Measurements from ENCODE around the gene PCDHGA2. TPM values are rescaled to one million over a fixed set of nuclear protein-coding genes. Genes with fewer than 3 reads are reported as not detected.

The PCDHGA2 gene
- total RNA-seq, 1 donor from 2014 or later, result 6.1 TPM

GRCh38 chr5:141388661-141389060, 50.1 kb downstream of the PCDHGA2 start:
- Histone ChIP-seq H3K9me3 (peaks cover 69% of the 10 kb centered on the region), H3K27me3 (no peaks in the 10 kb centered on the region), H3K4me3 (no peak overlapping the region), H3K4me1 (no peaks in the 10 kb centered on the region), H3K27ac (no peak overlapping the region), H3K36me3 (peaks cover 0 to 9% of the 10 kb centered on the region in 2 donors)
- DNase-seq (ENCODE audit: extremely low spot score in 2 of 2), result no peak
- no peak for TF ChIP-seq POLR2A (IDR thresholded peaks at IDR 0.05)
- TF ChIP-seq, protein P1, sequence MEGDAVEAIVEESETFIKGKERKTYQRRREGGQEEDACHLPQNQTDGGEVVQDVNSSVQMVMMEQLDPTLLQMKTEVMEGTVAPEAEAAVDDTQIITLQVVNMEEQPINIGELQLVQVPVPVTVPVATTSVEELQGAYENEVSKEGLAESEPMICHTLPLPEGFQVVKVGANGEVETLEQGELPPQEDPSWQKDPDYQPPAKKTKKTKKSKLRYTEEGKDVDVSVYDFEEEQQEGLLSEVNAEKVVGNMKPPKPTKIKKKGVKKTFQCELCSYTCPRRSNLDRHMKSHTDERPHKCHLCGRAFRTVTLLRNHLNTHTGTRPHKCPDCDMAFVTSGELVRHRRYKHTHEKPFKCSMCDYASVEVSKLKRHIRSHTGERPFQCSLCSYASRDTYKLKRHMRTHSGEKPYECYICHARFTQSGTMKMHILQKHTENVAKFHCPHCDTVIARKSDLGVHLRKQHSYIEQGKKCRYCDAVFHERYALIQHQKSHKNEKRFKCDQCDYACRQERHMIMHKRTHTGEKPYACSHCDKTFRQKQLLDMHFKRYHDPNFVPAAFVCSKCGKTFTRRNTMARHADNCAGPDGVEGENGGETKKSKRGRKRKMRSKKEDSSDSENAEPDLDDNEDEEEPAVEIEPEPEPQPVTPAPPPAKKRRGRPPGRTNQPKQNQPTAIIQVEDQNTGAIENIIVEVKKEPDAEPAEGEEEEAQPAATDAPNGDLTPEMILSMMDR (IDR thresholded peaks at IDR 0.05), result no peak
- no peak for TF ChIP-seq POLR2AphosphoS5 (IDR thresholded peaks at IDR 0.05; ENCODE audit: insufficient read depth in 1 of 2, low read depth in 1 of 2)
- intact Hi-C loops (cut with DNase I), result no loop called here

DNA sequence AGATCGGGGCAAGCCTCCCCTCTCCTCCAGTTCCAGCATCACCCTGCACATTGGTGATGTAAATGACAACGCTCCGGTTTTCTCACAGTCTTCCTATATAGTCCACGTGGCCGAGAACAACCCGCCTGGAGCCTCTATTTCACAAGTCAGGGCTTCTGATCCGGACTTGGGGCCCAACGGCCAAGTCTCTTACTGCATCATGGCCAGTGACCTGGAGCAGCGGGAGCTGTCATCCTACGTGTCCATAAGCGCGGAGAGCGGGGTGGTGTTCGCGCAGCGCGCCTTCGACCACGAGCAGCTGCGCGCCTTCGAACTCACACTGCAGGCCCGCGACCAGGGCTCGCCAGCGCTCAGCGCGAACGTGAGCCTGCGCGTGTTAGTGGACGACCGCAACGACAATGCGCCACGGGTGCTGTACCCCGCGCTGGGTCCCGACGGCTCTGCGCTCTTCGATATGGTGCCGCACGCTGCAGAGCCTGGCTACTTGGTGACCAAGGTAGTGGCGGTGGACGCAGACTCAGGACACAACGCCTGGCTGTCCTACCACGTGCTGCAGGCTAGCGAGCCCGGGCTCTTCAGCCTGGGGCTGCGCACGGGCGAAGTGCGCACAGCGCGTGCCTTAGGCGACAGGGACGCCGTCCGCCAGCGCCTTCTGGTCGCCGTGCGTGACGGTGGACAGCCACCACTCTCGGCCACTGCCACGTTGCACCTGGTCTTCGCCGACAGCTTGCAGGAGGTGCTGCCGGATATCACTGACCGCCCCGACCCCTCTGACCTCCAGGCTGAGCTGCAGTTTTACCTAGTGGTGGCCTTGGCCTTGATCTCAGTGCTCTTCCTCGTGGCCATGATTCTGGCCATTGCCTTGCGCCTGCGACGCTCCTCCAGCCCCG, 50.8 kb downstream of the PCDHGA2 start:
- Histone ChIP-seq H3K36me3 (peaks cover 0 to 9% of the 10 kb centered on the region in 2 donors), H3K9me3 (peaks cover 71% of the 10 kb centered on the region), H3K4me3 (no peak overlapping the region), H3K4me1 (no peaks in the 10 kb centered on the region), H3K27me3 (no peaks in the 10 kb centered on the region), H3K27ac (no peak overlapping the region)
- TF ChIP-seq POLR2AphosphoS5 (IDR thresholded peaks at IDR 0.05; ENCODE audit: insufficient read depth in 1 of 2, low read depth in 1 of 2) (no peak), POLR2A (IDR thresholded peaks at IDR 0.05) (no peak)
- TF ChIP-seq, protein P1 (IDR thresholded peaks at IDR 0.05), result no peak
- intact Hi-C loops (cut with DNase I), result no loop called here
- no peak for DNase-seq (ENCODE audit: extremely low spot score in 2 of 2)

GRCh38 chr5:141392429-141393198, 54.1 kb downstream of the PCDHGA2 start, which contains the start of gene PCDHGA8:
TSS of gene PCDHGA8 (plus strand) at chr5:141392633. CDS start at chr5:141392814, 181 bp downstream.
- Histone ChIP-seq H3K4me3 (no peak within 1 kb of the TSS), H3K27ac (no peak within 1 kb of the TSS), H3K36me3 (peaks cover 0 to 9% of the 10 kb centered on the region in 2 donors), H3K9me3 (peaks cover 74% of the 10 kb centered on the region), H3K4me1 (no peaks in the 10 kb centered on the region), H3K27me3 (no peaks in the 10 kb centered on the region)
- intact Hi-C loops (cut with DNase I), result no loop called here
- no peak for DNase-seq (ENCODE audit: extremely low spot score in 2 of 2)
- TF ChIP-seq POLR2A (IDR thresholded peaks at IDR 0.05) (no peak), POLR2AphosphoS5 (IDR thresholded peaks at IDR 0.05; ENCODE audit: insufficient read depth in 1 of 2, low read depth in 1 of 2) (no peak)
- TF ChIP-seq, protein P1 (IDR thresholded peaks at IDR 0.05), result no peak

Other genes with a start within 250 kb of the PCDHGA2 start
- 3.4 TPM for gene PCDHB2, start 244.1 kb upstream of the PCDHGA2 start, total RNA-seq
- 2.0 TPM for gene PCDHB3, start 238.3 kb upstream of the PCDHGA2 start, total RNA-seq
- 8.3 TPM for gene PCDHB4, start 216.9 kb upstream of the PCDHGA2 start, total RNA-seq
- gene PCDHB5, start 203.6 kb upstream of the PCDHGA2 start, total RNA-seq, result 2.9 TPM
- gene PCDHB6, start 188.7 kb upstream of the PCDHGA2 start, total RNA-seq, result not detected
- 0.98 TPM for gene PCDHB7, start 166.1 kb upstream of the PCDHGA2 start, total RNA-seq
- gene PCDHB8, start 161.0 kb upstream of the PCDHGA2 start, total RNA-seq, result 0.25 TPM
- gene PCDHB16, start 156.4 kb upstream of the PCDHGA2 start, total RNA-seq, result 12.3 TPM
- 3.7 TPM for gene PCDHB9, start 151.6 kb upstream of the PCDHGA2 start, total RNA-seq
- 3.2 TPM for gene PCDHB10, start 146.4 kb upstream of the PCDHGA2 start, total RNA-seq
- 2.2 TPM for gene PCDHB11, start 139.1 kb upstream of the PCDHGA2 start, total RNA-seq
- 2.5 TPM for gene PCDHB12, start 130.0 kb upstream of the PCDHGA2 start, total RNA-seq
- 3.7 TPM for gene PCDHB13, start 124.8 kb upstream of the PCDHGA2 start, total RNA-seq
- 4.2 TPM for gene PCDHB14, start 115.4 kb upstream of the PCDHGA2 start, total RNA-seq
- 3.2 TPM for gene PCDHB15, start 93.4 kb upstream of the PCDHGA2 start, total RNA-seq
- not detected for gene SLC25A2, start 34.7 kb upstream of the PCDHGA2 start, total RNA-seq
- 53.8 TPM for gene TAF7, start 18.0 kb upstream of the PCDHGA2 start, total RNA-seq
- gene PCDHGA1, start 8.2 kb upstream of the PCDHGA2 start, total RNA-seq, result not detected
- gene PCDHGA3, start 5.1 kb downstream of the PCDHGA2 start, total RNA-seq, result 3.4 TPM
- 3.9 TPM for gene PCDHGB1, start 11.3 kb downstream of the PCDHGA2 start, total RNA-seq
- gene PCDHGA4, start 16.3 kb downstream of the PCDHGA2 start, total RNA-seq, result 3.9 TPM
- 8.3 TPM for gene PCDHGB2, start 21.2 kb downstream of the PCDHGA2 start, total RNA-seq
- gene PCDHGA5, start 25.4 kb downstream of the PCDHGA2 start, total RNA-seq, result 8.6 TPM
- 5.4 TPM for gene PCDHGB3, start 31.5 kb downstream of the PCDHGA2 start, total RNA-seq
- gene PCDHGA6, start 35.1 kb downstream of the PCDHGA2 start, total RNA-seq, result 6.4 TPM
- 5.2 TPM for gene PCDHGA7, start 44.0 kb downstream of the PCDHGA2 start, total RNA-seq
- 10.3 TPM for gene PCDHGB4, start 48.9 kb downstream of the PCDHGA2 start, total RNA-seq
- 6.4 TPM for gene PCDHGA8, start 53.9 kb downstream of the PCDHGA2 start, total RNA-seq
- gene PCDHGB5, start 59.2 kb downstream of the PCDHGA2 start, total RNA-seq, result 15.0 TPM
- gene PCDHGA9, start 64.0 kb downstream of the PCDHGA2 start, total RNA-seq, result 8.8 TPM
- 12.5 TPM for gene PCDHGB6, start 69.3 kb downstream of the PCDHGA2 start, total RNA-seq
- 10.6 TPM for gene PCDHGA10, start 74.2 kb downstream of the PCDHGA2 start, total RNA-seq
- gene PCDHGB7, start 78.9 kb downstream of the PCDHGA2 start, total RNA-seq, result 14.2 TPM
- 6.6 TPM for gene PCDHGA11, start 82.3 kb downstream of the PCDHGA2 start, total RNA-seq
- gene PCDHGA12, start 91.7 kb downstream of the PCDHGA2 start, total RNA-seq, result 10.6 TPM
- gene PCDHGC3, start 137.2 kb downstream of the PCDHGA2 start, total RNA-seq, result 78.3 TPM
- 4.9 TPM for gene PCDHGC4, start 146.3 kb downstream of the PCDHGA2 start, total RNA-seq
- 3.4 TPM for gene PCDHGC5, start 150.3 kb downstream of the PCDHGA2 start, total RNA-seq